Lower lobe of right lung (tissue), 2 donors: ENCODE data around the gene DNMT1. TPM values are rescaled to one million over a fixed set of nuclear protein-coding genes. Genes with fewer than 3 reads are reported as not detected.

Experiments
- ATAC-seq, 2 donors: fragments of 200-7000 bp; cut with Tn5 transposase; one replicate each; pipeline ENCODE4 v1.9.1; 2020 to 2022; ENCODE audit warnings: mild to moderate bottlenecking in 2 of 2, moderate library complexity in 2 of 2
- DNase-seq: peaks from one replicate; pipeline ENCODE4 v3.0.0-alpha.2; 2020
- H3K27ac ChIP-seq: fragments of 200-600 bp; one replicate; pipeline ENCODE4 v1.8.0; 2022
- H3K27me3 ChIP-seq: fragments of 200-600 bp; one replicate; pipeline ENCODE4 v1.8.0; 2022; ENCODE audit warnings: low read depth
- H3K36me3 ChIP-seq: fragments of 200-600 bp; one replicate; pipeline ENCODE4 v1.8.0; 2022; ENCODE audit warnings: mild to moderate bottlenecking
- H3K4me1 ChIP-seq: fragments of 200-600 bp; one replicate; pipeline ENCODE4 v1.8.0; 2022
- H3K4me3 ChIP-seq: fragments of 200-600 bp; one replicate; pipeline ENCODE4 v1.8.0; 2022; ENCODE audit warnings: mild to moderate bottlenecking
- H3K9me3 ChIP-seq: fragments of 200-600 bp; one replicate; pipeline ENCODE4 v1.8.0; 2022
- CTCF ChIP-seq: fragments of 200-600 bp; IDR thresholded peaks from one replicate; pipeline ENCODE4 v1.8.0; 2022; ENCODE audit warnings: antibody characterized with exemption, mild to moderate bottlenecking
- intact Hi-C: fragments of 100-400 bp; cut with DNase I; formaldehyde crosslinking; loops from one replicate; pipeline ENCODE4 v1.11.0; 2022
- total RNA-seq: library from RNA; stranded (reverse); fragmentation: NEBNext Ultra II Directional; extraction: Animal tissue kit (Norgen Biotek cat#: 25700); gene quantifications from one replicate; pipeline ENCODE4 v1.2.1, GENCODE V29; 2021
- donor health status: DM: no; HTN: yes; CAD: no; lungs with severe emphysema.

Gene DNMT1
- total RNA-seq, 1 donor from 2014 or later, result 65.5 TPM

DNA sequence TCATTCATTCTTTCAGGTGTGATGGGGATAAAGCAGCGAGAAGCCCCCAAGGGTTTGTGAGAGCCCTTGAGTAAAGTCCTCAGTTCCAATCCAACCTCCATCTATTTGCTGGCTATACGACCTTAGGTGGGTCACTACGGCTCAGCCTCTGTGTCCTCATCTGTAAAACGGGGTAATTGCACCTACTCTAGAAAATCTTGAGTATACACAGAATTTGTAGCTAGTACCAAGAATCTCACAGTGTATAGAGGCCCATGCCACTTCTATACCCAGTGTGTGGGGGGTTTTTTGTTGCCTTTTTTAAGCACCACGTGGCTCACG, 406 bp upstream of the DNMT1 start:
- peak overlapping the region; percentile 96 for H3K4me3 ChIP-seq
- no peaks in the 10 kb centered on the region for H3K27me3 ChIP-seq
- ATAC-seq, result no peak
- H3K36me3 ChIP-seq, result no peaks in the 10 kb centered on the region
- DNase-seq, result no peak
- H3K9me3 ChIP-seq, result no peaks in the 10 kb centered on the region
- intact Hi-C loops, result no loop called here
- TF ChIP-seq CTCF, result no peak
- peaks cover 34% of the 10 kb centered on the region for H3K4me1 ChIP-seq
- H3K27ac ChIP-seq, result peak overlapping the region; percentile 84

DNA sequence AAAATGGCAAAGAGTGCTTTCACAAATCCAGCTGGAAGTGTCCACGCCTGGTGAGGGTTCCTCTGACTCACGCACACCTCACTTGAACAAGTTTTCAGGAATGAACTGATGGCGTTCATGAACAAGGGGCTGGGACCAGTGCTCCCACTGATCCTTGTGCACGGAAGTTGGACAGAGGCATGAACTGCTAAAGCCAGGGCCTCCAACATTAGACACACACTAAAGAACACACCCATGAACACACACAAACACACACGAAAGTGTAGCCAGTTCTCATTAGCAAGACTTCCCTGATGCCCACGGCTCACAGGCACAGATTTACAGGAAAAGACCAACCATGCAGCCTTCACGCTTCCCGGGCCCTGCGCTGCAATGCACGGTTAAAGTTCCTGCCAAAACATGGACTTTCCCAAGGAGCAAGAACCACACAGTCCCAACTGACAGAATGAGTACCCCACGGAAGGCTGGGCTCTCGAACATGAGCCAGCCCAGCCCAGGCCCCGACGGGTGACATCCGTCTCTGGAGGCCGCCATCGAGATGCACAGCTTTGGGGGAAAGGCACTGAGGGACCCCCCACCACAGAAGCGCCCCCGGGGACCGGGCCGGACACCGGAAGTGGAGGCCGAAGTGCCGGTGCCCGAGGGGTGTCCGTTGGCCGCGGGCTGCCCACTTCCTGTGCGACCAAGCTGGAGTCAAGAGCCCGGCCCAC, 808 bp downstream of the DNMT1 start:
- DNase-seq (no peak), ATAC-seq (peak; percentile 22 to 62)
- peak overlapping the region; percentile 96 for H3K4me3 ChIP-seq
- no peaks in the 10 kb centered on the region for H3K36me3 ChIP-seq
- peak overlapping the region; percentile 84 for H3K27ac ChIP-seq
- H3K27me3 ChIP-seq, result no peaks in the 10 kb centered on the region
- H3K9me3 ChIP-seq, result no peaks in the 10 kb centered on the region
- intact Hi-C loops, result no loop called here
- TF ChIP-seq CTCF, result no peak
- H3K4me1 ChIP-seq, result peaks cover 28% of the 10 kb centered on the region

- TF ChIP-seq CTCF, result no peak
- no peak for ATAC-seq
- intact Hi-C loops, result no loop called here
- H3K4me3 ChIP-seq, result no peak overlapping the region
- peaks cover 28% of the 10 kb centered on the region for H3K4me1 ChIP-seq
- no peak for DNase-seq
- H3K27ac ChIP-seq, result no peak overlapping the region
- H3K36me3 ChIP-seq, result no peaks in the 10 kb centered on the region
- H3K27me3 ChIP-seq, result no peaks in the 10 kb centered on the region
- no peaks in the 10 kb centered on the region for H3K9me3 ChIP-seq
Observed at GRCh38 chr19:10192922-10193321, 1.8 kb downstream of the DNMT1 start.

DNA sequence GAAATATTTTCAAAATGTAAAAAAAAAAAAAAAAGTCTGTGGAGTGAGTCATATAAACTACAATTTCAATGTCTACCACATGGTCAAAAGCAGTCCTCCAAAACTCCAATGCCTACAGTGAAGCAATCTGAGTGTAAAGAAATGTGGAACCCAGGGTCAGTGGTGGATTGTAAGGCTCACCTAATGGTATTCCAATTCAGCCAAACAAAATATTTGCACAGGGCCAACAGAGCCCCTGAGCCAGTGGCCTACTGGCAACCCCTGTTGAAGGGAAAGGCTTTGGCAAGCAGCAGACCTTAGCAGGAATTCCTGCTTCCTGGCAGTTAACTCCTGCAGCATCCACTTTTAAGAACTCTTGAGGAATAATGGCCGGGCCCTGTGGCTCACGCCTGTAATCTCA, 3.4 kb downstream of the DNMT1 start:
- Histone ChIP-seq H3K9me3 (no peaks in the 10 kb centered on the region), H3K27me3 (no peaks in the 10 kb centered on the region), H3K36me3 (peaks cover 9% of the 10 kb centered on the region), H3K4me1 (peaks cover 28% of the 10 kb centered on the region), H3K27ac (no peak overlapping the region), H3K4me3 (no peak overlapping the region)
- TF ChIP-seq CTCF, result no peak
- no peak for ATAC-seq
- intact Hi-C loops, result no loop called here
- no peak for DNase-seq

- Histone ChIP-seq H3K36me3 (peaks cover 22% of the 10 kb centered on the region), H3K4me3 (no peak overlapping the region), H3K4me1 (peaks cover 25% of the 10 kb centered on the region), H3K27ac (no peak overlapping the region), H3K9me3 (no peaks in the 10 kb centered on the region), H3K27me3 (no peaks in the 10 kb centered on the region)
- DNase-seq (no peak), ATAC-seq (no peak)
- intact Hi-C loops, result no loop called here
- no peak for TF ChIP-seq CTCF
Observed at GRCh38 chr19:10190026-10190425, 4.7 kb downstream of the DNMT1 start.
